Measurements from ENCODE around the gene AGAP6.
"Not testable (repeated sequence)": the region's sequence is repeated elsewhere in the genome, so short reads cannot be mapped to it uniquely, and the experiment has no call there.

DNA sequence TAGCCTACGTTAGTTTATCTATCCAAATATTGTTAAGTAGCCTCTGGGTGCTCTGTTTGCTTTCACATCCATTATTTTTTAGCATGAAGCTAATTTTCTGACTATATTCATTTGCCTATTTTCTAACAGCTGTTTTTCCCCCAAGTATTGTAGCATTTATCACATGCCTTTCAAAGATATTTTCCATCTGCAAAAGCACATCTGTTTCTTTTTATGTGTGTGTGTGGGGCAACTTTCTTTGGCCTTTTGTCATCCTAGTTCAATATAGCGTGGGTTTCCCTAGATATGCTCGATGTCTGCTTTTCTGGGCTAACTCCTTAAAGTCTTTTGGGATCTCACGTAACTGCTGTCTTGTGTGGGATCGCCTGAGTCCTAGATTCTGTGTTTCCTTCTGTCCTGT lies 7.1 kb downstream of the AGAP6 start:
- TF ChIP-seq ZNF274 (IDR thresholded peaks at IDR 0.05; ENCODE audit: low read depth, low read length); YY1 (IDR thresholded peaks at IDR 0.05; ENCODE audit: insufficient read depth, insufficient read length); SUZ12 (IDR thresholded peaks at IDR 0.05; ENCODE audit: extremely low read depth, insufficient read depth, insufficient read length): not testable (repeated sequence)

Measured in NT2/D1 (cell line).